Activated T-helper 17 cell treated with anti-CD3 and anti-CD28 coated beads, Interleukin-2, amount 50 U/mL, for 72 hours (primary cell): ENCODE data around the gene CMTM4. TPM values are rescaled to one million over a fixed set of nuclear protein-coding genes. Genes with fewer than 3 reads are reported as not detected.
A peak's percentile ranks its signal among the peaks of the same experiment; 100 is the strongest.

Experiments
- ATAC-seq: fragments of 150-1000 bp; cut with Tn5 transposase; replicated peaks from 2 replicates; pipeline ENCODE4 v1.10.0; 2021; ENCODE audit warnings: mild to moderate bottlenecking, moderate library complexity
- H3K27ac Mint-ChIP-seq: one replicate; pipeline ENCODE4 v1.8.0; 2022; ENCODE audit warnings: mixed read lengths
- H3K27me3 Mint-ChIP-seq: one replicate; pipeline ENCODE4 v1.8.0; 2022; ENCODE audit warnings: mixed read lengths
- H3K36me3 Mint-ChIP-seq: one replicate; pipeline ENCODE4 v1.8.0; 2022; ENCODE audit warnings: low read depth, mild to moderate bottlenecking, mixed read lengths
- H3K4me1 Mint-ChIP-seq: one replicate; pipeline ENCODE4 v1.8.0; 2022; ENCODE audit warnings: mixed read lengths
- H3K4me3 Mint-ChIP-seq: one replicate; pipeline ENCODE4 v1.8.0; 2022; ENCODE audit warnings: mild to moderate bottlenecking, mixed read lengths
- H3K9me3 Mint-ChIP-seq: one replicate; pipeline ENCODE4 v1.8.0; 2022; ENCODE audit warnings: mixed read lengths
- total RNA-seq, 2 donors: library from RNA; stranded (reverse); gene quantifications; one replicate each; pipeline ENCODE4 v1.2.3, GENCODE V29; 2022

CMTM4 gene
- total RNA-seq, 2 donors from 2014 or later, result 2.0 to 3.2 TPM

- H3K4me1 Mint-ChIP-seq, result peaks cover 5% of the 10 kb centered on the region
- peak; percentile 35 for ATAC-seq
Measured at GRCh38 chr16:66717112-66717675, 20.7 kb upstream of the CMTM4 start.

GRCh38 chr16:66714654-66715307, 18.2 kb upstream of the CMTM4 start:
- no peaks in the 10 kb centered on the region for H3K9me3 Mint-ChIP-seq
- peaks cover 5% of the 10 kb centered on the region for H3K4me1 Mint-ChIP-seq
- H3K27ac Mint-ChIP-seq, result no peak overlapping the region
- ATAC-seq, result no peak
- peaks cover 4% of the 10 kb centered on the region for H3K27me3 Mint-ChIP-seq
- H3K36me3 Mint-ChIP-seq, result peaks cover 10% of the 10 kb centered on the region
- no peak overlapping the region for H3K4me3 Mint-ChIP-seq

More at GRCh38 chr16:66717112-66717675, 20.7 kb upstream of the CMTM4 start:
- H3K36me3 Mint-ChIP-seq, result peaks cover 33% of the 10 kb centered on the region
- H3K27me3 Mint-ChIP-seq, result peaks cover 4% of the 10 kb centered on the region
- H3K9me3 Mint-ChIP-seq, result no peaks in the 10 kb centered on the region
- no peak overlapping the region for H3K4me3 Mint-ChIP-seq
- no peak overlapping the region for H3K27ac Mint-ChIP-seq

GRCh38 chr16:66714062-66714461, 17.5 kb upstream of the CMTM4 start:
- Mint-ChIP-seq H3K27me3 (peaks cover 4% of the 10 kb centered on the region), H3K36me3 (peaks cover 6% of the 10 kb centered on the region), H3K4me3 (no peak overlapping the region), H3K9me3 (no peaks in the 10 kb centered on the region), H3K4me1 (peaks cover 5% of the 10 kb centered on the region), H3K27ac (no peak overlapping the region)
- no peak for ATAC-seq

GRCh38 chr16:66713076-66713475, 16.5 kb upstream of the CMTM4 start:
- Mint-ChIP-seq H3K27ac (no peak overlapping the region), H3K4me1 (peaks cover 5% of the 10 kb centered on the region), H3K9me3 (no peaks in the 10 kb centered on the region), H3K36me3 (no peaks in the 10 kb centered on the region), H3K27me3 (peaks cover 4% of the 10 kb centered on the region), H3K4me3 (no peak overlapping the region)
- ATAC-seq, result no peak

GRCh38 chr16:66712512-66712911, 16.0 kb upstream of the CMTM4 start:
- Mint-ChIP-seq H3K9me3 (no peaks in the 10 kb centered on the region), H3K36me3 (no peaks in the 10 kb centered on the region), H3K27ac (no peak overlapping the region), H3K4me3 (no peak overlapping the region), H3K4me1 (peaks cover 5% of the 10 kb centered on the region), H3K27me3 (peaks cover 6% of the 10 kb centered on the region)
- no peak for ATAC-seq

GRCh38 chr16:66711581-66711980, 15.0 kb upstream of the CMTM4 start:
- peaks cover 5% of the 10 kb centered on the region for H3K4me1 Mint-ChIP-seq
- H3K27me3 Mint-ChIP-seq, result peaks cover 9% of the 10 kb centered on the region
- ATAC-seq, result no peak
- no peak overlapping the region for H3K27ac Mint-ChIP-seq
- no peak overlapping the region for H3K4me3 Mint-ChIP-seq
- no peaks in the 10 kb centered on the region for H3K36me3 Mint-ChIP-seq
- no peaks in the 10 kb centered on the region for H3K9me3 Mint-ChIP-seq

- Mint-ChIP-seq H3K4me1 (no peaks in the 10 kb centered on the region), H3K36me3 (no peaks in the 10 kb centered on the region), H3K4me3 (no peak overlapping the region), H3K27me3 (peaks cover 9% of the 10 kb centered on the region), H3K9me3 (no peaks in the 10 kb centered on the region), H3K27ac (no peak overlapping the region)
- no peak for ATAC-seq
Measured at GRCh38 chr16:66706506-66706880, 9.9 kb upstream of the CMTM4 start.

GRCh38 chr16:66705790-66706505, 9.4 kb upstream of the CMTM4 start:
- H3K4me1 Mint-ChIP-seq, result no peaks in the 10 kb centered on the region
- peaks cover 9% of the 10 kb centered on the region for H3K27me3 Mint-ChIP-seq
- ATAC-seq, result no peak
- no peaks in the 10 kb centered on the region for H3K9me3 Mint-ChIP-seq
- no peaks in the 10 kb centered on the region for H3K36me3 Mint-ChIP-seq
- H3K27ac Mint-ChIP-seq, result no peak overlapping the region
- H3K4me3 Mint-ChIP-seq, result no peak overlapping the region

- Mint-ChIP-seq H3K4me1 (no peaks in the 10 kb centered on the region), H3K4me3 (no peak overlapping the region), H3K36me3 (no peaks in the 10 kb centered on the region), H3K27me3 (peaks cover 9% of the 10 kb centered on the region), H3K27ac (no peak overlapping the region), H3K9me3 (no peaks in the 10 kb centered on the region)
- ATAC-seq, result no peak
Measured at GRCh38 chr16:66703406-66704215, 7.1 kb upstream of the CMTM4 start.

- Mint-ChIP-seq H3K27me3 (peaks cover 4% of the 10 kb centered on the region), H3K36me3 (no peaks in the 10 kb centered on the region), H3K4me3 (no peak overlapping the region), H3K4me1 (no peaks in the 10 kb centered on the region), H3K27ac (no peak overlapping the region), H3K9me3 (no peaks in the 10 kb centered on the region)
- no peak for ATAC-seq
Measured at GRCh38 chr16:66701516-66701915, 5.0 kb upstream of the CMTM4 start.

- H3K4me1 Mint-ChIP-seq, result no peaks in the 10 kb centered on the region
- no peak for ATAC-seq
- no peak overlapping the region for H3K27ac Mint-ChIP-seq
- H3K9me3 Mint-ChIP-seq, result no peaks in the 10 kb centered on the region
- H3K4me3 Mint-ChIP-seq, result no peak overlapping the region
- no peaks in the 10 kb centered on the region for H3K36me3 Mint-ChIP-seq
- peaks cover 4% of the 10 kb centered on the region for H3K27me3 Mint-ChIP-seq
Measured at GRCh38 chr16:66701026-66701425, 4.5 kb upstream of the CMTM4 start.

- no peaks in the 10 kb centered on the region for H3K4me1 Mint-ChIP-seq
- no peak overlapping the region for H3K4me3 Mint-ChIP-seq
- H3K27me3 Mint-ChIP-seq, result peaks cover 4% of the 10 kb centered on the region
- no peak overlapping the region for H3K27ac Mint-ChIP-seq
- no peak for ATAC-seq
- no peaks in the 10 kb centered on the region for H3K36me3 Mint-ChIP-seq
- H3K9me3 Mint-ChIP-seq, result no peaks in the 10 kb centered on the region
Measured at GRCh38 chr16:66699898-66700297, 3.4 kb upstream of the CMTM4 start.

- Mint-ChIP-seq H3K27ac (no peak overlapping the region), H3K36me3 (no peaks in the 10 kb centered on the region), H3K4me1 (no peaks in the 10 kb centered on the region), H3K27me3 (no peaks in the 10 kb centered on the region), H3K9me3 (no peaks in the 10 kb centered on the region), H3K4me3 (peak overlapping the region; percentile 64)
- ATAC-seq, result no peak
Measured at GRCh38 chr16:66698046-66698445, 1.5 kb upstream of the CMTM4 start.

GRCh38 chr16:66695935-66696668, 441 bp downstream of the CMTM4 start:
- peak overlapping the region; percentile 63 for H3K4me3 Mint-ChIP-seq
- H3K9me3 Mint-ChIP-seq, result no peaks in the 10 kb centered on the region
- ATAC-seq, result peak; percentile 61
- H3K27me3 Mint-ChIP-seq, result no peaks in the 10 kb centered on the region
- H3K4me1 Mint-ChIP-seq, result no peaks in the 10 kb centered on the region
- no peaks in the 10 kb centered on the region for H3K36me3 Mint-ChIP-seq
- H3K27ac Mint-ChIP-seq, result no peak overlapping the region
